K562 (cell line): ENCODE data around the gene PPM1H. TPM values are rescaled to one million over a fixed set of nuclear protein-coding genes. Genes with fewer than 3 reads are reported as not detected.

Experiments
- ATAC-seq: fragments of 200-7000 bp; cut with Tn5 transposase; 3 replicates; pipeline ENCODE4 v1.9.1; 2020; ENCODE audit warnings: moderate library complexity
- BruUV-seq: library from RNA; stranded (reverse); fragments of 400-500 nt; replicated peaks from 2 replicates; lab custom pipeline; 2021; lab: Mats Ljungman, UMichigan
- CTCF ChIA-PET: fragments of 300-600 bp; formaldehyde crosslinking; extraction: SDS; loops from one replicate; lab custom pipeline; 2021; ENCODE audit warnings: low intra/inter-chr PET ratio; lab: Yijun Ruan, JAX
- POLR2A ChIA-PET: fragments of 300-600, 350-650 bp; sonication (Branson Sonifier 250); formaldehyde crosslinking; extraction: SDS; loops from one replicate; lab custom pipeline; 2021; ENCODE audit warnings: antibody characterized with exemption, inconsistent platforms; lab: Yijun Ruan, JAX
- DNase-seq, 4 experiments: peaks; one replicate each; pipeline versions ENCODE4 v3.0.0 to v3.0.0-alpha.2; 2011 to 2018; ENCODE audit warnings: low spot score in 3 of 4, mixed read lengths in 3 of 4; ENCODE audit errors: extremely low read depth in 1 of 4
- FAIRE-seq: peaks from 2 replicates; lab custom pipeline; 2011; peaks lifted over from hg19 to GRCh38; lab: Jason Lieb, UNC
- H2AFZ ChIP-seq: 2 replicates; pipeline ENCODE4 v1.6.0; 2011; ENCODE audit warnings: low read depth, low read length, control low read depth, inconsistent platforms
- H3K27ac ChIP-seq: fragments of 200-600 bp; 3 replicates; pipeline ENCODE4 v1.8.0; 2011; ENCODE audit warnings: low read depth, mild to moderate bottlenecking, control low read depth, inconsistent platforms, low read length, moderate library complexity, mixed read lengths; ENCODE audit errors: extremely low read depth
- H3K27me3 ChIP-seq, 2 experiments: fragments of 300-600 bp in 1 of 2; 2 replicates in 1 of 2; 3 replicates in 1 of 2; pipeline versions ENCODE4 v1.6.0 to v1.8.0; 2011; ENCODE audit warnings: inconsistent platforms in 2 of 2, low read length in 2 of 2, mild to moderate bottlenecking in 1 of 2, mixed read lengths in 1 of 2, moderate library complexity in 1 of 2; ENCODE audit not compliant: control insufficient read depth in 2 of 2, insufficient read depth in 2 of 2
- H3K36me3 ChIP-seq: fragments of 300-600 bp; 3 replicates; pipeline ENCODE4 v1.8.0; 2011; ENCODE audit warnings: mild to moderate bottlenecking, low read length, inconsistent platforms; ENCODE audit not compliant: control insufficient read depth, insufficient read depth
- H3K4me1 ChIP-seq, 2 experiments: fragments of 200-600 bp in 1 of 2; replicated peaks in 1 of 2; 2 replicates in 1 of 2; 3 replicates in 1 of 2; pipeline versions ENCODE4 v1.5.1 to v1.8.0; 2011; ENCODE audit warnings: inconsistent platforms in 2 of 2, low read length in 2 of 2, mild to moderate bottlenecking in 1 of 2, mixed read lengths in 1 of 2, moderate library complexity in 1 of 2; ENCODE audit not compliant: control insufficient read depth in 2 of 2, insufficient read depth in 2 of 2
- H3K4me2 ChIP-seq: 2 replicates; pipeline ENCODE4 v1.6.1; 2011; ENCODE audit warnings: low read length, control low read depth, inconsistent platforms, mixed read lengths; ENCODE audit not compliant: insufficient read depth
- H3K4me3 ChIP-seq: fragments of 200-600 bp; sonication (generic), shearing (Covaris generic); 2 replicates; pipeline ENCODE4 v1.5.1; 2016; ENCODE audit warnings: control low read depth, inconsistent platforms
- H3K79me2 ChIP-seq: fragments of 200-600 bp; 3 replicates; pipeline ENCODE4 v1.8.0; 2011; ENCODE audit warnings: low read length, inconsistent platforms; ENCODE audit not compliant: control insufficient read depth, insufficient read depth
- H3K9ac ChIP-seq, 2 experiments: 2 replicates each; pipeline versions ENCODE4 v1.6.0 to v1.6.1; 2011; ENCODE audit warnings: low read depth in 2 of 2, low read length in 2 of 2, control low read depth in 1 of 2, inconsistent platforms in 1 of 2, mild to moderate bottlenecking in 1 of 2, mixed read lengths in 1 of 2; ENCODE audit not compliant: insufficient read depth in 1 of 2
- H3K9me1 ChIP-seq: one replicate; pipeline ENCODE4 v1.6.0; 2011; ENCODE audit warnings: inconsistent platforms, mild to moderate bottlenecking, low read length, moderate library complexity; ENCODE audit not compliant: control insufficient read depth, insufficient read depth
- H3K9me3 ChIP-seq: replicated peaks from 2 replicates; pipeline ENCODE4 v1.5.1; 2011; ENCODE audit warnings: low read depth, low read length, inconsistent platforms; ENCODE audit not compliant: control insufficient read depth, insufficient read depth
- H4K20me1 ChIP-seq: replicated peaks from 2 replicates; pipeline ENCODE4 v1.6.1; 2011; ENCODE audit warnings: low read length, inconsistent platforms, mixed read lengths; ENCODE audit not compliant: control insufficient read depth, insufficient read depth
- EP300 ChIP-seq: IDR thresholded peaks from 2 replicates; pipeline ENCODE4 v1.6.1; 2012; ENCODE audit warnings: low read length, improper control_type of control experiment
- MAFK ChIP-seq: IDR thresholded peaks from 2 replicates; pipeline ENCODE4 v1.6.1; 2011; ENCODE audit warnings: low read length, improper control_type of control experiment
- ZFP91 ChIP-seq: sonication (generic); formaldehyde crosslinking; IDR thresholded peaks from 2 replicates; pipeline ENCODE4 v1.8.0; 2022; ENCODE audit warnings: mild to moderate bottlenecking, missing genetic modification reagents
- ZNF583 ChIP-seq: fragments of 250-450 bp; sonication (Bioruptor Pico); IDR thresholded peaks from 2 replicates; pipeline ENCODE4 v1.4.0; 2020
- WGBS: fragments of 100-300 bp; shearing (Covaris generic); methylation state at CpG from one replicate; pipeline ENCODE4 v1.1.6; 2016; ENCODE audit warnings: low coverage, mixed read lengths; ENCODE audit not compliant: insufficient coverage; ENCODE audit errors: missing lambda C conversion rate; 5-methylcytosine and 5-hydroxymethylcytosine counted together
- in situ Hi-C: fragments of 300-500 bp; cut with MboI; formaldehyde crosslinking; loops from 4 replicates; pipeline ENCODE4 v1.15.0; 2018; ENCODE audit warnings: inconsistent platforms, mixed read lengths
- intact Hi-C: fragments of 100-400 bp; cut with micrococcal nuclease; formaldehyde crosslinking; loops from 2 replicates; pipeline ENCODE4 v1.14.2; 2022
- polyA plus RNA-seq, 8 experiments: library from polyadenylated mRNA; depleted of rRNA in 4 of 8; stranded (reverse) in 5 of 8; unstranded in 3 of 8; fragments of >200 nt; fragmentation: Nextera tagmentation in 2 of 8; fragmentation: Illumina TruSeq in 1 of 8; extraction: Ambion mirVana in 2 of 8; extraction: Trizol in 1 of 8; gene quantifications; 2 replicates each; pipeline versions ENCODE4 v1.2.1 to v1.2.3, GENCODE V29; 2011 to 2014; ENCODE audit warnings: inconsistent platforms in 1 of 8, missing spikeins in 1 of 8
- total RNA-seq, 7 experiments: library from RNA; depleted of rRNA in 6 of 7; stranded (reverse); fragments of >200 nt in 6 of 7; fragmentation: Illumina TruSeq in 2 of 7; extraction: Trizol in 2 of 7; gene quantifications; 2 replicates each; pipeline versions ENCODE4 v1.2.1 to v1.2.3, GENCODE V29; 2011 to 2021; ENCODE audit warnings: low replicate concordance in 1 of 7
- TF ChIP-seq, protein P1 (sequence below): fragments of 450-650 bp; IDR thresholded peaks from 2 replicates; pipeline ENCODE4 v1.6.1; 2014; ENCODE audit warnings: low read depth, mild to moderate bottlenecking, moderate library complexity, borderline replicate concordance
- TF ChIP-seq, protein P2 (sequence below): sonication (generic); formaldehyde crosslinking; IDR thresholded peaks from 2 replicates; pipeline ENCODE4 v1.8.0; 2022; ENCODE audit warnings: mild to moderate bottlenecking, missing genetic modification reagents, borderline replicate concordance
- TF ChIP-seq, protein P3 (sequence below): fragments of 450-650 bp; formaldehyde crosslinking; IDR thresholded peaks from 2 replicates; pipeline ENCODE4 v1.4.0; 2020; ENCODE audit warnings: mild to moderate bottlenecking, moderate library complexity
- TF ChIP-seq, protein P4 (sequence below): sonication (generic); IDR thresholded peaks from 2 replicates; pipeline ENCODE4 v1.6.1; 2016
- TF ChIP-seq, protein P5 (sequence below): fragments of 200-800 bp; sonication (Bioruptor generic); IDR thresholded peaks from 2 replicates; pipeline ENCODE4 v1.6.1; 2017; ENCODE audit warnings: missing genetic modification characterization, missing compliant biosample characterization
- TF ChIP-seq, protein P6 (sequence below): fragments of 450-650 bp; IDR thresholded peaks from 2 replicates; pipeline ENCODE4 v1.6.1; 2016; ENCODE audit warnings: low read depth, mild to moderate bottlenecking, moderate library complexity

Gene PPM1H
- total and polyA plus RNA-seq, 9 of the 15 experiments (the other 6 are each of a cell fraction or from before 2014, with no cell fraction given): 5.3 to 29.3 (median 11.3) TPM

DNA sequence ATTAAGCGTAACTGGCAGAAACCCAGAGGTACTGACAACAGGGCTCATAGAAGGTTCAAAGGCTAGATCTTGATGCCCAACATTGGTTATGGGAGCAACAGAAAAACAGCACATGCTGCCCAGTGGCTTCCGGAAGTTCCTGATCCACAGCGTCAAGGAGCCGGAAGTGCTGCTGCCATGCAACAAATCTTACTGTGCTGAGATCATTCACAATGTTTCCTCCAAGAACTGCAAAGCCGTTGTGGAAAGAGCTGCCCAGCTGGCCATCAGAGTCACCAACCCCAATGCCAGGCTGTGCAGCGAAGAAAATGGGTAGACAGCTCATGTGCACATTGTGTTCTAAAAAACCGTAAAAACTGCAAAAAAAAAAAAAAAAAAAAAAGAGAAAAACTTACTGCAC is 276.0 kb downstream of the PPM1H start (continued):
- TF ChIP-seq, protein P1, sequence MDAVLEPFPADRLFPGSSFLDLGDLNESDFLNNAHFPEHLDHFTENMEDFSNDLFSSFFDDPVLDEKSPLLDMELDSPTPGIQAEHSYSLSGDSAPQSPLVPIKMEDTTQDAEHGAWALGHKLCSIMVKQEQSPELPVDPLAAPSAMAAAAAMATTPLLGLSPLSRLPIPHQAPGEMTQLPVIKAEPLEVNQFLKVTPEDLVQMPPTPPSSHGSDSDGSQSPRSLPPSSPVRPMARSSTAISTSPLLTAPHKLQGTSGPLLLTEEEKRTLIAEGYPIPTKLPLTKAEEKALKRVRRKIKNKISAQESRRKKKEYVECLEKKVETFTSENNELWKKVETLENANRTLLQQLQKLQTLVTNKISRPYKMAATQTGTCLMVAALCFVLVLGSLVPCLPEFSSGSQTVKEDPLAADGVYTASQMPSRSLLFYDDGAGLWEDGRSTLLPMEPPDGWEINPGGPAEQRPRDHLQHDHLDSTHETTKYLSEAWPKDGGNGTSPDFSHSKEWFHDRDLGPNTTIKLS: no peak

GRCh38 chr12:62657363-62657632 is 277.7 kb downstream of the PPM1H start:
- POLR2A ChIA-PET: interaction anchor here (0.7 kb wide), 1 partner anchor 21 kb away, joined by 4 read pairs; no protein-coding TSS in a partner anchor
- ATAC-seq (no peak), DNase-seq (no peak), FAIRE-seq (no peak)
- no TSS peak for BruUV-seq
- intact Hi-C loops (no loop called here), in situ Hi-C loops (no loop called here)
- H3K9me1 ChIP-seq: no peaks in the 10 kb centered on the region
- no peaks in the 10 kb centered on the region for H3K27me3 ChIP-seq
- H3K4me2 ChIP-seq: no peak overlapping the region
- 70% methylated on average over 1 of the region's 1 CpG for WGBS
- no peak overlapping the region for H3K4me3 ChIP-seq
- no peak overlapping the region for H2AFZ ChIP-seq
- H3K9ac ChIP-seq: no peak overlapping the region
- no peaks in the 10 kb centered on the region for H3K9me3 ChIP-seq
- CTCF ChIA-PET: no interaction called here
- no peaks in the 10 kb centered on the region for H4K20me1 ChIP-seq
- H3K36me3 ChIP-seq: no peaks in the 10 kb centered on the region; the same call in 2 of the 3 replicates
- no peak overlapping the region for H3K27ac ChIP-seq
- no peaks in the 10 kb centered on the region for H3K79me2 ChIP-seq
- no peaks in the 10 kb centered on the region; a peak in 1 of 5 replicates for H3K4me1 ChIP-seq
- TF ChIP-seq MAFK: no peak
- TF ChIP-seq, protein P2, sequence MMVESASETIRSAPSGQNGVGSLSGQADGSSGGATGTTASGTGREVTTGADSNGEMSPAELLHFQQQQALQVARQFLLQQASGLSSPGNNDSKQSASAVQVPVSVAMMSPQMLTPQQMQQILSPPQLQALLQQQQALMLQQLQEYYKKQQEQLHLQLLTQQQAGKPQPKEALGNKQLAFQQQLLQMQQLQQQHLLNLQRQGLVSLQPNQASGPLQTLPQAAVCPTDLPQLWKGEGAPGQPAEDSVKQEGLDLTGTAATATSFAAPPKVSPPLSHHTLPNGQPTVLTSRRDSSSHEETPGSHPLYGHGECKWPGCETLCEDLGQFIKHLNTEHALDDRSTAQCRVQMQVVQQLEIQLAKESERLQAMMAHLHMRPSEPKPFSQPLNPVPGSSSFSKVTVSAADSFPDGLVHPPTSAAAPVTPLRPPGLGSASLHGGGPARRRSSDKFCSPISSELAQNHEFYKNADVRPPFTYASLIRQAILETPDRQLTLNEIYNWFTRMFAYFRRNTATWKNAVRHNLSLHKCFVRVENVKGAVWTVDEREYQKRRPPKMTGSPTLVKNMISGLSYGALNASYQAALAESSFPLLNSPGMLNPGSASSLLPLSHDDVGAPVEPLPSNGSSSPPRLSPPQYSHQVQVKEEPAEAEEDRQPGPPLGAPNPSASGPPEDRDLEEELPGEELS: no peak
- TF ChIP-seq, protein P3, sequence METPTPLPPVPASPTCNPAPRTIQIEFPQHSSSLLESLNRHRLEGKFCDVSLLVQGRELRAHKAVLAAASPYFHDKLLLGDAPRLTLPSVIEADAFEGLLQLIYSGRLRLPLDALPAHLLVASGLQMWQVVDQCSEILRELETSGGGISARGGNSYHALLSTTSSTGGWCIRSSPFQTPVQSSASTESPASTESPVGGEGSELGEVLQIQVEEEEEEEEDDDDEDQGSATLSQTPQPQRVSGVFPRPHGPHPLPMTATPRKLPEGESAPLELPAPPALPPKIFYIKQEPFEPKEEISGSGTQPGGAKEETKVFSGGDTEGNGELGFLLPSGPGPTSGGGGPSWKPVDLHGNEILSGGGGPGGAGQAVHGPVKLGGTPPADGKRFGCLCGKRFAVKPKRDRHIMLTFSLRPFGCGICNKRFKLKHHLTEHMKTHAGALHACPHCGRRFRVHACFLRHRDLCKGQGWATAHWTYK (CRISPR knock-in tag): no peak
- TF ChIP-seq, protein P4, sequence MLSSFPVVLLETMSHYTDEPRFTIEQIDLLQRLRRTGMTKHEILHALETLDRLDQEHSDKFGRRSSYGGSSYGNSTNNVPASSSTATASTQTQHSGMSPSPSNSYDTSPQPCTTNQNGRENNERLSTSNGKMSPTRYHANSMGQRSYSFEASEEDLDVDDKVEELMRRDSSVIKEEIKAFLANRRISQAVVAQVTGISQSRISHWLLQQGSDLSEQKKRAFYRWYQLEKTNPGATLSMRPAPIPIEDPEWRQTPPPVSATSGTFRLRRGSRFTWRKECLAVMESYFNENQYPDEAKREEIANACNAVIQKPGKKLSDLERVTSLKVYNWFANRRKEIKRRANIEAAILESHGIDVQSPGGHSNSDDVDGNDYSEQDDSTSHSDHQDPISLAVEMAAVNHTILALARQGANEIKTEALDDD: no peak
- no peak for TF ChIP-seq EP300
- TF ChIP-seq, protein P5, sequence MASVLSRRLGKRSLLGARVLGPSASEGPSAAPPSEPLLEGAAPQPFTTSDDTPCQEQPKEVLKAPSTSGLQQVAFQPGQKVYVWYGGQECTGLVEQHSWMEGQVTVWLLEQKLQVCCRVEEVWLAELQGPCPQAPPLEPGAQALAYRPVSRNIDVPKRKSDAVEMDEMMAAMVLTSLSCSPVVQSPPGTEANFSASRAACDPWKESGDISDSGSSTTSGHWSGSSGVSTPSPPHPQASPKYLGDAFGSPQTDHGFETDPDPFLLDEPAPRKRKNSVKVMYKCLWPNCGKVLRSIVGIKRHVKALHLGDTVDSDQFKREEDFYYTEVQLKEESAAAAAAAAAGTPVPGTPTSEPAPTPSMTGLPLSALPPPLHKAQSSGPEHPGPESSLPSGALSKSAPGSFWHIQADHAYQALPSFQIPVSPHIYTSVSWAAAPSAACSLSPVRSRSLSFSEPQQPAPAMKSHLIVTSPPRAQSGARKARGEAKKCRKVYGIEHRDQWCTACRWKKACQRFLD (CRISPR knock-in tag): no peak
- TF ChIP-seq ZFP91: no peak
- TF ChIP-seq ZNF583: no peak
- TF ChIP-seq, protein P6, sequence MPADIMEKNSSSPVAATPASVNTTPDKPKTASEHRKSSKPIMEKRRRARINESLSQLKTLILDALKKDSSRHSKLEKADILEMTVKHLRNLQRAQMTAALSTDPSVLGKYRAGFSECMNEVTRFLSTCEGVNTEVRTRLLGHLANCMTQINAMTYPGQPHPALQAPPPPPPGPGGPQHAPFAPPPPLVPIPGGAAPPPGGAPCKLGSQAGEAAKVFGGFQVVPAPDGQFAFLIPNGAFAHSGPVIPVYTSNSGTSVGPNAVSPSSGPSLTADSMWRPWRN: no peak
